Measurements from ENCODE around the gene EIF3K.
A peak's percentile ranks its signal among the peaks of the same experiment; 100 is the strongest.

The EIF3K gene

DNA sequence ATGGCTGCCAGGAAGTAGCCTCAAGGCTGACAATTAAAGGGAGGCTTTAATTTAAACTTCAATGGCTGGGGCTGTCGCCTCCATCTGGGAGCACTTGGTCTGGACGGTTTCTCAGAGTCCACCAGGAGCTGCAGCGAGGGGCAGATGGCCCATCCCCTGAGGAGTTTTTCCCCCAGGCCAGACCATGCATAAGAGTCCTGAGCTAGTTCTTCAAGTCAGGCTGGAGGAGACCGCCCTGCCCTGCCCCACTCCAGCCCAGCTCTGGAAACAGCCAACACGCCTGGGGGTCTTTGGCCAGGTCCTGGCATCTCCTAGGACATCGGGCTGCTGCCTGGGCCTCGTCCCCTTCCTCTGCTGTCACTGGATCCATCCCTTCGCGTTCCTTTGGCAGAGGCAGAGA is 23.2 kb downstream of the EIF3K start:
- peaks cover 0 to 24% of the 10 kb centered on the region in 2 experiments; a peak in 2 of 3 replicates for H3K36me3 ChIP-seq (ENCODE audit: control insufficient read depth in 2 of 2, insufficient read depth in 1 of 2, low read length in 2 of 2)
- no peaks in the 10 kb centered on the region for H3K9me3 ChIP-seq (ENCODE audit: control insufficient read depth, insufficient read depth, low read depth, low read length)
- H3K4me3 ChIP-seq (ENCODE audit: low read depth, low read length), result no peak overlapping the region
- POLR2A ChIA-PET, result interaction anchor here (0.5 to 1.7 kb wide), 5 partner anchors 17 to 227 kb away, joined by 3 to 7 read pairs (median 3); partner anchors contain the start of gene EIF3K
- CTCF ChIA-PET, result interaction anchor here (0.8 to 2.1 kb wide), 3 partner anchors 8 to 288 kb away, joined by 4 to 8 read pairs (median 6); partner anchors contain the start of genes MRPS12 and SARS2
- no peak for TF ChIP-seq ZNF37A (tag by site-specific recombination; IDR thresholded peaks at IDR 0.05)
- peak; percentile 54; the same call in 1 of the 2 replicates for TF ChIP-seq ZBTB17 (tag by site-specific recombination; IDR thresholded peaks at IDR 0.05)
- H3K4me1 ChIP-seq (ENCODE audit: control insufficient read depth, insufficient read depth, low read length), result peaks cover 4% of the 10 kb centered on the region; the same call in 1 of the 2 replicates
- no peak overlapping the region for H3K27ac ChIP-seq (ENCODE audit: extremely low read depth, low read depth, low read length)

DNA sequence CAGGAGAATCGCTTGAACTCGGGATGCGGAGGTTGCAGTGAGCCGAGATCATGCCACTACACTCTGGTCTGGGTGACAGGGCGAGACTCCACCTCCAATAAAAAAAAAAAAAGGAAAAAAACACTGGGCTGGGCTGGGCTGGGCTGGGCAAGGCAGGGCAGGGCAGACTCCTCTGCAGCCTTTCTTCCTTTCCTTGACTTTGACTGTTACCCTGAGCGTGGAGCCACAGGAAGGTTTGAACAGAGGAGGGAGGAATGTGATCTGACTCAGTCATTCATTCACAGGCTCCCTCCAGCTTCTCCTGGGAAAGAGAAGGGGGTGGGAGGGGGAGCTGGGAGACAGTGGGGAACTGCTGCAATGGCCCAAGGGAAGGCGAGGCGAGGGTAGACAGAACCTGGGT is 25.7 kb downstream of the EIF3K start:
- Histone ChIP-seq H3K4me1 (ENCODE audit: control insufficient read depth, insufficient read depth, low read length) (peaks cover 11% of the 10 kb centered on the region), H3K4me3 (ENCODE audit: low read depth, low read length) (no peak overlapping the region), H3K27ac (ENCODE audit: extremely low read depth, low read depth, low read length) (no peak overlapping the region), H3K36me3 (ENCODE audit: control insufficient read depth in 2 of 2, insufficient read depth in 1 of 2, low read length in 2 of 2) (no peaks in the 10 kb centered on the region; a peak in 1 of 3 replicates), H3K9me3 (ENCODE audit: control insufficient read depth, insufficient read depth, low read depth, low read length) (peaks cover 2% of the 10 kb centered on the region; the same call in 1 of the 2 replicates)
- CTCF ChIA-PET, result interaction anchor here (0.5 to 8.2 kb wide), 5 partner anchors 9 to 418 kb away, joined by 3 to 85 read pairs (median 5); partner anchors contain the start of genes CATSPERG and FAM98C
- POLR2A ChIA-PET, result interaction anchor here (0.7 to 6.3 kb wide), 3 partner anchors 23 to 93 kb away, joined by 3 to 122 read pairs (median 5); partner anchors contain the start of gene EIF3K
- TF ChIP-seq, protein P1, sequence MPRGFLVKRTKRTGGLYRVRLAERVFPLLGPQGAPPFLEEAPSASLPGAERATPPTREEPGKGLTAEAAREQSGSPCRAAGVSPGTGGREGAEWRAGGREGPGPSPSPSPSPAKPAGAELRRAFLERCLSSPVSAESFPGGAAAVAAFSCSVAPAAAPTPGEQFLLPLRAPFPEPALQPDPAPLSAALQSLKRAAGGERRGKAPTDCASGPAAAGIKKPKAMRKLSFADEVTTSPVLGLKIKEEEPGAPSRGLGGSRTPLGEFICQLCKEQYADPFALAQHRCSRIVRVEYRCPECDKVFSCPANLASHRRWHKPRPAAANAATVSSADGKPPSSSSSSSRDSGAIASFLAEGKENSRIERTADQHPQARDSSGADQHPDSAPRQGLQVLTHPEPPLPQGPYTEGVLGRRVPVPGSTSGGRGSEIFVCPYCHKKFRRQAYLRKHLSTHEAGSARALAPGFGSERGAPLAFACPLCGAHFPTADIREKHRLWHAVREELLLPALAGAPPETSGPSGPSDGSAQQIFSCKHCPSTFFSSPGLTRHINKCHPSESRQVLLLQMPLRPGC (tag by site-specific recombination; IDR thresholded peaks at IDR 0.05), result no peak
- TF ChIP-seq KLF1 (tag by site-specific recombination; IDR thresholded peaks at IDR 0.05), result peak; percentile 86
- TF ChIP-seq, protein P2, sequence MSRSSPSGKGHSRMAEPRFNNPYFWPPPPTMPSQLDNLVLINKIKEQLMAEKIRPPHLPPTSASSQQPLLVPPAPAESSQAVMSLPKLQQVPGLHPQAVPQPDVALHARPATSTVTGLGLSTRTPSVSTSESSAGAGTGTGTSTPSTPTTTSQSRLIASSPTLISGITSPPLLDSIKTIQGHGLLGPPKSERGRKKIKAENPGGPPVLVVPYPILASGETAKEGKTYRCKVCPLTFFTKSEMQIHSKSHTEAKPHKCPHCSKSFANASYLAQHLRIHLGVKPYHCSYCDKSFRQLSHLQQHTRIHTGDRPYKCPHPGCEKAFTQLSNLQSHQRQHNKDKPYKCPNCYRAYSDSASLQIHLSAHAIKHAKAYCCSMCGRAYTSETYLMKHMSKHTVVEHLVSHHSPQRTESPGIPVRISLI (tag by site-specific recombination; IDR thresholded peaks at IDR 0.05), result 0 out of 2 replicates have a peak, but pooled peaks have one; percentile 28
- peak; percentile 74 for TF ChIP-seq ZNF449 (tag by site-specific recombination; IDR thresholded peaks at IDR 0.05)

DNA sequence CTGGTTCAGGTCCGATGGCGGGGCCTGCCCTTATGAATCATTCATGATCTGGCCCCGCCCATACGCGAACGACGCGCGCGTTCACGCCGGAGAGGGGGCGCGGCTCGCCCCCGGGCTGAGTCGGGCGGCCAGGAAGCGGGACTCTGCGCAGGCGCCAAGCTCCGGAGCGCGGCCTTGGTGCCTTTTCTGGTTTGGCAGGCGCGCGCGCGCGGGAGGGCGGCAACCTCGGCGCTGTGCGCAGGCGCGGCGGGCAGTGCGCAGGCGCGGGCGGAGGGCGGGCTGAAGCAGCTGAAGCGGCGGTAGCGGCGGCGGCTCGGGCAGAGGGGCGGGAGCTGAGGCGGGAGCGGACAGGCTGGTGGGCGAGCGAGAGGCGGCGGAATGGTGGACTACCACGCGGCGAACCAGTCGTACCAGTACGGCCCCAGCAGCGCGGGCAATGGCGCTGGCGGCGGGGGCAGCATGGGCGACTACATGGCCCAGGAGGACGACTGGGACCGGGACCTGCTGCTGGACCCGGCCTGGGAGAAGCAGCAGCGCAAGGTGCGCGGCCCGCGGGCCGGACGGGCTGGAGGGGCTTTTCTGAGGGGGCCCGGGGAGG is 28.5 kb downstream of the EIF3K start, which contains the start of gene ACTN4:
ACTN4 (plus strand) TSS at position 282 of the 598 bp plus-strand sequence; CDS start at position 379, 97 bp downstream.
- Histone ChIP-seq H3K9me3 (ENCODE audit: control insufficient read depth, insufficient read depth, low read depth, low read length) (peaks cover 2% of the 10 kb centered on the region; the same call in 1 of the 2 replicates), H3K36me3 (ENCODE audit: control insufficient read depth in 2 of 2, insufficient read depth in 1 of 2, low read length in 2 of 2) (peaks cover 0 to 5% of the 10 kb centered on the region in 2 experiments; a peak in 1 of 3 replicates), H3K4me1 (ENCODE audit: control insufficient read depth, insufficient read depth, low read length) (peaks cover 37% of the 10 kb centered on the region), H3K4me3 (ENCODE audit: low read depth, low read length) (peak within 1 kb of the TSS; percentile 84), H3K27ac (ENCODE audit: extremely low read depth, low read depth, low read length) (peak within 1 kb of the TSS; percentile 96)
- ChIA-PET CTCF (interaction anchor here (0.7 to 8.2 kb wide), 17 partner anchors 9 to 748 kb away, joined by 3 to 85 read pairs (median 4); partner anchors contain the start of genes FAM98C, MRPS12 and SARS2), POLR2A (interaction anchor here (0.5 to 6.3 kb wide), 50 partner anchors 9 to 788 kb away, joined by 3 to 122 read pairs (median 6); partner anchors contain the start of genes ECH1, EIF3K, FAM98C and GGN)
- TF ChIP-seq ZNF423 (tag by site-specific recombination; IDR thresholded peaks at IDR 0.05), result peak; percentile 63; the same call in 1 of the 2 replicates
- TF ChIP-seq, protein P3, sequence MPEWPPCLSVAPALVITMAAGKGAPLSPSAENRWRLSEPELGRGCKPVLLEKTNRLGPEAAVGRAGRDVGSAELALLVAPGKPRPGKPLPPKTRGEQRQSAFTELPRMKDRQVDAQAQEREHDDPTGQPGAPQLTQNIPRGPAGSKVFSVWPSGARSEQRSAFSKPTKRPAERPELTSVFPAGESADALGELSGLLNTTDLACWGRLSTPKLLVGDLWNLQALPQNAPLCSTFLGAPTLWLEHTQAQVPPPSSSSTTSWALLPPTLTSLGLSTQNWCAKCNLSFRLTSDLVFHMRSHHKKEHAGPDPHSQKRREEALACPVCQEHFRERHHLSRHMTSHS (tag by site-specific recombination; IDR thresholded peaks at IDR 0.05), result 0 out of 2 replicates have a peak, but pooled peaks have one; percentile 12
- TF ChIP-seq, protein P4, sequence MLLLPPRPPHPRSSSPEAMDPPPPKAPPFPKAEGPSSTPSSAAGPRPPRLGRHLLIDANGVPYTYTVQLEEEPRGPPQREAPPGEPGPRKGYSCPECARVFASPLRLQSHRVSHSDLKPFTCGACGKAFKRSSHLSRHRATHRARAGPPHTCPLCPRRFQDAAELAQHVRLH (tag by site-specific recombination; IDR thresholded peaks at IDR 0.05), result peak; percentile 67; the same call in 1 of the 2 replicates
- TF ChIP-seq, protein P2 (tag by site-specific recombination; IDR thresholded peaks at IDR 0.05), result no peak
- TF ChIP-seq ZNF664 (tag by site-specific recombination; IDR thresholded peaks at IDR 0.05), result no peak
- no peak for TF ChIP-seq ZNF747 (tag by site-specific recombination; IDR thresholded peaks at IDR 0.05)
- no peak for TF ChIP-seq ZBTB21 (tag by site-specific recombination; IDR thresholded peaks at IDR 0.05)
- TF ChIP-seq KLF10 (tag by site-specific recombination; IDR thresholded peaks at IDR 0.05), result peak; percentile 94
- no peak; the same call in 1 of the 2 replicates for TF ChIP-seq ZFP41 (tag by site-specific recombination; IDR thresholded peaks at IDR 0.05; ENCODE audit: borderline replicate concordance)
- TF ChIP-seq, protein P5, sequence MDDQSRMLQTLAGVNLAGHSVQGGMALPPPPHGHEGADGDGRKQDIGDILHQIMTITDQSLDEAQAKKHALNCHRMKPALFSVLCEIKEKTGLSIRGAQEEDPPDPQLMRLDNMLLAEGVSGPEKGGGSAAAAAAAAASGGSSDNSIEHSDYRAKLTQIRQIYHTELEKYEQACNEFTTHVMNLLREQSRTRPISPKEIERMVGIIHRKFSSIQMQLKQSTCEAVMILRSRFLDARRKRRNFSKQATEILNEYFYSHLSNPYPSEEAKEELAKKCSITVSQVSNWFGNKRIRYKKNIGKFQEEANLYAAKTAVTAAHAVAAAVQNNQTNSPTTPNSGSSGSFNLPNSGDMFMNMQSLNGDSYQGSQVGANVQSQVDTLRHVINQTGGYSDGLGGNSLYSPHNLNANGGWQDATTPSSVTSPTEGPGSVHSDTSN (CRISPR knock-in tag; IDR thresholded peaks at IDR 0.05), result 0 out of 2 replicates have a peak, but pooled peaks have one; percentile 84
- TF ChIP-seq, protein P1 (tag by site-specific recombination; IDR thresholded peaks at IDR 0.05), result peak; percentile 79
- TF ChIP-seq ZNF354C (tag by site-specific recombination; IDR thresholded peaks at IDR 0.05; ENCODE audit: borderline replicate concordance, low read depth), result no peak
- no peak for TF ChIP-seq ZNF416 (tag by site-specific recombination; IDR thresholded peaks at IDR 0.05)
- no peak for TF ChIP-seq ZNF830 (tag by site-specific recombination; IDR thresholded peaks at IDR 0.05; ENCODE audit: low read depth)

Data from HEK293 (cell line).